Measurements from ENCODE around the gene MAN1B1. TPM values are rescaled to one million over a fixed set of nuclear protein-coding genes. Genes with fewer than 3 reads are reported as not detected.
"Not testable (repeated sequence)": the region's sequence is repeated elsewhere in the genome, so short reads cannot be mapped to it uniquely, and the experiment has no call there.

Gene MAN1B1
- polyA plus RNA-seq, 3 donors: 56.7 to 71.5 (median 64.7) TPM

DNA sequence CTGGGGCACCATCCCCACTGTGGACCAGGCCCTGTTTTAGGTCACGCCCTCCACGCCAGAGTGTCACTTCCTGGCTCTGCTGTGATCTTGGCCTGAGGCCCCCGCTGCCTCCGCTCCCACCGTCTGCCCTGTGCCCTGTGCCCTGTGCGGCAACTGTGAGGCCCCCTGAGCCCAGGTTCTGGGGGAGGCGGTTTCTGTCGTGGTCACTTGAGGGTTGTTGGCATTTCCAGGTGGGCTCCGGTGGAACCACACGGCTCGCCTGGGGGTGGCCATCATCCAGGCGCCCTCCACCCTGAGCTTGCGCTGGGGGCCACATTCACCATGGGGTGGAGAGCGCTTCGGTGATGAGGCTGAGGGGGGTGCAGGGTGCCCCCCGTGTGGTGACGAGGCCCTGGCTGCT lies 21.2 kb downstream of the MAN1B1 start:
- DNase-seq: no peak

DNA sequence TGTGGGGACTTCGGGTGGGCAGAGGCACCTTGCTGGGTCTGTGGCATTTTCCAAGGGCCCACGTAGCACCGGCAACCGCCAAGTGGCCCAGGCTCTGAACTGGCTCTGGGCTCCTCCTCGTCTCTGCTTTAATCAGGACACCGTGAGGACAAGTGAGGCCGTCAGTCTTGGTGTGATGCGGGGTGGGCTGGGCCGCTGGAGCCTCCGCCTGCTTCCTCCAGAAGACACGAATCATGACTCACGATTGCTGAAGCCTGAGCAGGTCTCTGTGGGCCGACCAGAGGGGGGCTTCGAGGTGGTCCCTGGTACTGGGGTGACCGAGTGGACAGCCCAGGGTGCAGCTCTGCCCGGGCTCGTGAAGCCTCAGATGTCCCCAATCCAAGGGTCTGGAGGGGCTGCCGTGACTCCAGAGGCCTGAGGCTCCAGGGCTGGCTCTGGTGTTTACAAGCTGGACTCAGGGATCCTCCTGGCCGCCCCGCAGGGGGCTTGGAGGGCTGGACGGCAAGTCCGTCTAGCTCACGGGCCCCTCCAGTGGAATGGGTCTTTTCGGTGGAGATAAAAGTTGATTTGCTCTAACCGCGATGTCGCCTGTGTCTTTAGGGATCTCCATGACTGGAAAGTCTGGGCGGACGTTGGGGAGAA lies 21.9 kb downstream of the MAN1B1 start:
- no peak for DNase-seq

DNA sequence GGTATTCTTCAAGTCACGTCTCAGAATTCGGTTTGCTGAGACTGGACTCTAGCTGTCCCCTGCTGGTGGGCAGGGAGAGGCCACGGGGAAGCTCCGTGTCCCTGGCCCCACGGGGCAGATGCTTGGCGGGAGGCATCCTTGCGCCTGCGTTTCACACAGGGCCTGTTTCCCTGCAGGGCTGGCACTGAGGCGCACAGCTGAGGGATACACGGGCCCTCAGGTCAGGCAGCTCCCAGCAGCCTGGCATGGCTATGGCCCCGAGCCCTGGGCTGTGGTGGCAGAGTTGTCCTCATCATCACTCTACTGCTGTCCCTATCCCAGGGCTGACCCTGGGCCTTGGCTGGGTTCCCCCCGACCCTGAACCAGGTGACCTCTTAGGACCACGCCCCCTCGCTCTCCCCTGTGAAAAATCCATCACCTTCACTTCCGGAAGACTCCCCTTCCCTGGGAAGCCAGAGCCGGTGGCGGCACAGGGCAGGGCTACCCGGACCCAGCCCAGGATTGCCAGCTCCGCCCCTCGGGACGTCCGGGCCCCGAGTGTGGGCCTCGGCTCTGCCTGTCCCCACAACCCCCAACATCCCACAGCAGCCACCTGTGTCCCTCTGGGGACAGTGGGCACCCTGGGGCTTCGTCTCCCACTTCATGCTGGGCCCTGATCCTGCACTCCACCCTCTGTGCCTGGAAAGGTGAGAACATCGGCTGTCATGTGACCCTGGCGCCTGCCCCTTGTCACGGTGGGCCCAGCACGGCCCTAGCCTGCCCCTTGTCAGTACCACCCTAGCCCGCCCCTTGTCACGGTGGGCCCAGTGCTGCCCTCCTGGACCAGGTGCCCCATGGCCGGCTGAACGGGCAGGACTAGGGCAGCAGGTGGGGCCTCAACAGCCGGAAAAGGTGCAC lies 22.7 kb downstream of the MAN1B1 start:
- DNase-seq: no peak

DNA sequence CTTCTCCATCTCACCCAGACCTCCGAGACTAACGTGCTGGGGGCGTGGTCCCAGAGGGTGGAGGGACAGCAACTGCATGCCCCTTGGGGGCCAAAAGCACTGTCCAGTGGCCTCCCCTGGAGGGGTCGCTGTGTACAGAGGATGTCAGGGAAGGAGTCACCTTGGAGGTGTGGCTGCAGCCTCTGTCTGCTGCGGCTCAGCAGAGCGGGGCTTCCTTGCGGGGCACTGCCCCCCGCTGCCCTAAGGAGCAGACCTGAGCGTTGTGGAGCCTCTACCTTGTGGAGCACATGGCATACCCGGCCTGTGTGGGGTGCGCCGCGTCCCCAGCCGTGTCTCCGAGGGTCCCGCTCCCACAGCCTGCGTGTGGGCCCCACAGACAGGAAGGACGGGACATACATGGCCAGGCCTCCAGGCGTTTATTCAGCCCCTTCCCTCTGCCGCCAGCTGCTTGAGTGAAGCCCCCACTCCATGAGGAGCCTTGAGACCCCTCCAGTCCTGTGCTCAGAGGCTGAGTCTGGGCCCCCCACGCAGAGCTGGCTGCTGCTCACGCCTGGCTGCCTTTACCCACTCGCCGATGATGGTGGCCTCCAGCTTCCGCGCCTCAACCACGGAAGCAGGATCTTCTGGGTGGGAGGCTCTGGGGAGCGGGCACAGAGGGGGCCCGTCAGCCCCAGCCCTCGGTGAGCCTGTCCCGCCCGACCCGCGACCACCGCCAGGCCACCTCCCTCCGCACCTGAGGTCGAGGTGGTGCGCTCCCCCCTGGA lies 23.5 kb downstream of the MAN1B1 start:
- DNase-seq: no peak

DNA sequence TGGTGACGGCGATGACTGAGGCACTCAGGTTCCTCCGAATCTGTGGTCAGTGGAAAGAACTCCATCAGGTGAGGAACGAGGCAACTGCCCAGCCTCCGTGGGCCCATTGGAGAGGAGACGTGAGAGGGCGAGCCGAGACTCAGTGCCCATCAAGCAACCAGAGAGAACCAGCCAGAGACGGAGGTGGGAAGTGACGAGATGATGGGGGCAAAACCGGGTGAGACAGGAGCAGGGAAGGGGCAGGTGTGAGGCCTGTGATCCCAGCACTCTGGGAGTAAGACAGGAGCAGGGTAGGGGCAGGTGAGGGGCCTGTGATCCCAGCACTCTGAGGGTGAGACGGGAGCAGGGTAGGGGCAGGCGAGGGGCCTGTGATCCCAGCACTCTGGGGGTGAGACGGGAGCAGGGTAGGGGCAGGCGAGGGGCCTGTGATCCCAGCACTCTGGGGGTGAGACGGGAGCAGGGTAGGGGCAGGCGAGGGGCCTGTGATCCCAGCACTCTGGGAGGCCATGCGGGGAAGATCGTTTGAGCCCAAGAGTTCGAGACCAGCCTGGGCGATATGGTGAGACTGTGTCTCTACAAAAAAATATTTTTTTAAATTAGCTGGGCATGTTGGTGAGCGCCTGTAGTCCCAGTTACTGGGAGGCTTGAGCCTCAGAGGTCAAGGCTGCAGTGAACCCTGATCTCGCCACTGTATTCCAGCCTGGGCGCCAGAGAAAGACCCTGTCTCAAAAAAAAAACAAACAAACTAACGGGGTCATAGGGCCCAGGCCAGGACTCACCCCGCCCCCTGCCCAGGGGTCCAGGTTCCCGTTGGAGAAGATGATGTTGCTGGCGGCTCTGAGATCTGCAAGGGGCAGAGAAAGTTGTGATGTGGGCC lies 24.4 kb downstream of the MAN1B1 start:
- DNase-seq: no peak

DNA sequence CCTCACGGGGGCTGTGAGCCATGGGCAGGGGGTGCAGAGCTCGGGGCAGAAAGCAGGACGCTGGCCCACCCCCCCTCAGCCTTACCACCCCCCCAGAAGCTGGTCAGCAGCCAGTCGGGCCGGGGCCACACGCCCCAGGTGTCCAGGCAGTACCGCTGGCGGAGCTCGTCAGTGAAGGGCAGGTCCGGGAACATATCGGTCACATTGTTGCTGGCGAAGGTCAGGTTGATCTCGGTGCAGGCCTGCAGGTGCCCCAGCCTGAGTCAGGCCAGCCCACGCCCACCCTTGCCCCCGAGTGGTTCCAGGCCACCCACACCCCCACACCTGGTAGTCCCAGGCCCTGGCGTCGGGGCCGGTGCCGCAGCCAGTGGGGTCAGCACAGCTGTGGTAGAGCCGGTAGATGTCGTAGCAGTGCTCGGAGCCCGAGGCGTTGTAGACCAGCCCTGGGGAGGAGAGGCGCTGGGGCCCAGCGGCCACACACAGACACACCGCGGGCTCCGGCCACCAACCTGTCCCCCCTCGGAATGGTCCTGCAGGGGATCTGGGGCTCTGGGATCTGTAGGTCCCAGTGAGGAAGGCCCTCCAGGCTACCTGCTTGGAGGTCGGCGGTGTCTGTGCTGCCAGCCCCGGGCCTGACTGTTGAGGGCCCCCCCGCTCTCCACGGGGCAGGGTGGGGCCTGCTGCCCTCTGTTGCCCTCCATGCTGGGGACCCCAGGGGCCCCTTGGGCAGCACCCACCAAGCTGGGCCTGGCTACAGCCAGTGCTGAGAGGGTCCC lies 25.2 kb downstream of the MAN1B1 start:
- no peak for DNase-seq

DNA sequence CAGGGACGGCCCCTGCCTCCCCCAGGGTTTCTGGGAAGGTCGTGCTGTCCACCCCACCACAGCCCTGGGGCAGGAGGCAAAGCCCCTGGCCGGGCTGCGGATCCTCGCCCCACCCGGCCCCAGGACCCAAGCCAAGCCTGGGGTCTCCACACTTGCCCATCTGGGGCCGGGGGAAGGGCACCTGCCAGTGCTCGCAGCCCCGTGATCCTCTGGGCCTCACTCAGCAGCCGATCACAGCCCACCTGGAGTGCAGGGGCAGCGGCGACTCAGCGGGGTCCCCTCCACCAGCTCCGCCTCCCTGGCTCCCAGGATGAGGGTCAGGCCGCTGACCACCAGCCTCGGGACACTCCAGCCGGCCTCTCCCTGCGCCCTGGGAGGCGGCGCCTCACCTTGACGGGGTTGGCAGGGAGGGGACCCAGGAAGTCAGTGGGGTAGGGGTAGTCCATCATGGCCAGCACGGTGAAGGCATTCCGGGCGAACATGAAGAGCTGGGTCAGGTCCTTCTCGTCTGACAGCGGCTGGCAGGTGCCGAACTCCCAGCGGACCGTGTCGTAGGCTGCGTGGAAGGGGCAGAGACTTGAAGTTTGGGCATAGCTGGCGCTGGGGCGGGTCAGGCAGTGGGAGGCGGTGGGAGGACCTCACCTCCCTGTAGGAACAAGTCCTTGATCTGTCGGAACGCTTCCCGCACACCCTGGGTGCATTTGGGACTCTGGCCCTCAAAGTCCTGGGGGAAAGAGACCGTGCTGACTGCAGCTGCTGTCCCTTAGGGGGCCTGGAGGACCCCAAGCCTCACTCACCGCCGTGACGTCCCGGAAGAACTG lies 26.0 kb downstream of the MAN1B1 start:
- no peak for DNase-seq

DNA sequence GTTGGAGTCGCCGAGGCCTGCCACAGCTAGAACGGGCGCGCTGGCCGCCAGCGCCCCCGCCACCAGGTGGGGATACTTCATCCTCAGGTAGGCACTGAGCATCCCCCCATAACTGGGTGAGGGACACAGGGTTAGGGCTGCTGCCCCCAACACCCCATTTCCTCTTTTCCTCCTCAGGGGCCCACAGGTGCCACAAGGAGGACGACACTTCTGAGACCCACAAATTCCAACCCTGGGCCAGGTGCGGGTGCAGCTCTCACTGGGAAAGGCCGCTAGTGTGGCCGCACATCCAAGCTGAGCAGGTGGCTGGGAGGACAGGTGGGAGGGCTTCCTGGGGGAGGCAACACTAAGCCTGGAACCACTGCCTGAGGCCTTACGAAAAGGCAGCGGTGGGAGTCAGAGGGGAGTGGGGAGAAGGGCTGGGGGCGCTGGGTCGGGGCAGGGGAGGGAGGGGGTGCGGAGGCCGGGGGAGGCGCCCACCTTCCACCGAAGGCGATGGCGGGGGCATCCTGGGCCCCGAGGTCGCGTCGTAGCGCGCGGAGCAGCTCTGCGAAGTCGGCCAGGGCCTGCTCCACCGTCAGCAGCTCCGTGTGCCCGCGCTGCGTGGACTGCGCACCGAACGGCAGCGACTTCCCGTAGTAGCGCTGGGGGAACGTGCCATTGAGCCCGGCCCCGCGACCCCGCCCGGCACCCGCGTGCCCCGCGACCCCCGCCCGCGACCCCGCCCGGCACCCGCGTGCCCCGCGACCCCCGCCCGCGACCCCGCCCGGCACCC lies 26.8 kb downstream of the MAN1B1 start:
- DNase-seq: no peak

DNA sequence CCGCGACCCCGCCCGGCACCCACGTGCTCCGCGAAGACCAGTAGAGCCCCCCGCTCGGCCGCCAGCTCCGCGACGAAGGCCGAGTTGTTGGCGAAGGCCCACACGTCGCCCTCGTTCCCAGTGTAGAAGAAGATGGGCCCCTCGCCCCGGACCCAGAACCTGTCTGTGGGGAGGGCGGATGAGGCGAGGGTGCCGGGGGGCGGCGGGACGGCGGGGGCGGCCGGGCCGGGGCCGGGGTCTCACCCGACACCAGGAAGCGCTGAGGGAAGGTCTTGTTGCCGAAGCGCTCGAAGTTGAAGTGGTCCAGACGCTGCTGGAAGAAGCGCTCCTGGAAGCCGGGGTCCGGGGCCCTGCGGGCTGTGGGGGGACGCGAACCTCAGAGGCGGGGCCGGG lies 27.4 kb downstream of the MAN1B1 start:
- DNase-seq: no peak

DNA sequence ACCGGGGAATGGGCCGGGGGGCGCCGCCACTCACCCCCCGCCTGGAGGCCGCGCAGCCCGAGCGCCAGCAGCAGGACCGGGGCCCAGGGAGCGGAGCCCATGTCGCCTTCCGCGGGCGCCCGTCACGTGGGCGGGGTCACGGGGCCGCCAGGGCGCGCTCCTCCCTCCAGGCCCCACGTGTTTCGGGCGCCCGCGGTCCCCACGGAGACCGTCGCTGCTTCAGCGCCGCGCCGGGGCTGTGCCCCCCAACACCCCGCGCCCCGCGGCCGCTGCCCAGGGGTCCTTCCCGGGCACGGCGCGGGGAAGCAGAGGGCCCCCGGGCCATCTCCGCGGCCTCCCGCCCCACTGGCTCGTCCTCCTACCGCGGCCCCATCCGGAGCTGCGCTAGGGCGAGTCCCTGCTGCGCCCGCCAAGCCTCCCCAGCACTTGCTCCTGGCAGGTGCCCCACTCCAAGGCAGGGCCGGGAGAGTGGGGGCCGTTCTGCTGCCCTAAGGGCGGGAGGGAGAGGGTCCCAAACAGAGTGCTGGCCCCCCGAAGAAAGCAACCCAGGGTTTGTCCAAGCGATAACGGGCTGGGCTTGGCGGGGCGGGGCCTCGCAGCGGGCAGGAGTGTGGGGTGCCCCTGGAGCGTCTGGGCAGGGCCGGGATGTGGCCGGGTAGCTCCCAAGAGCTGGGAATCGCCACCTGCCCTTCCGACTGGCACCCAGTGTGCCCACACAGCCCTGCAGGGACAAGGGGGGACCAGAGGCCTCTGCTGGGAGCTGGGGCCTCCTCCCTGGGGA lies 28.0 kb downstream of the MAN1B1 start, which contains the start of gene DPP7:
TSS of gene DPP7 (minus strand) at position 121 of the 781 bp plus-strand sequence. CDS start at position 101, 20 bp downstream.
- no peak for DNase-seq

DNA sequence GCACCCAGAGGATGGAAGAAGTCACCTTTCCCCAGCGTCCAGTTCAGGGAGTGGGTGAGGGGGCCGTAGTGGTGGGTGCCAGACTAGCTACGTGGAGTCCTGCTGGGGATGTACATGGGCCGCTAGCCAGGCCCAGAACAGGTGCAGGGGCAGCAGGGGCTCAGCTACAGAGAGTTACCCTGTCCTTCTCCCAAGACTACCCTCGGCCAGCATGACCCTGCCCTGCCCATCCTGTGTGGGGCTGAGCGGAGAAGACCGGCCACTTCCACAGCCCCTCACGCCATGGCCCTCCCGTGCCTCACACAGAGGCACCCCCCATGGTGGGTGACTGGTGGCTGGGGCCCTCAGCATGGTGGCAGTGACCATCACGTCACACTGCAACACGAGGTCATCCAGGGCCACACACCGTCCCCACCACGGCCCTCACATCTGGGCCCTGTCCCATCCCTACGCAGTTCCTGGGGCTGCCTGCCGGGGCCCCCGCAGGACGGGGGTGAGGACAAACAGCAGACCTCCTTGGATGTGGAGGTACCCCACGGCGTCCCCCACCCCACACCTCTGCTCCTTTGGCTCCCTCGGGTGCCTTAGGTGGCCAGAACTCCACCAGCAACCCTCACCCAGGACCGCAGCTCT lies 28.7 kb downstream of the MAN1B1 start:
- DNase-seq: no peak

DNA sequence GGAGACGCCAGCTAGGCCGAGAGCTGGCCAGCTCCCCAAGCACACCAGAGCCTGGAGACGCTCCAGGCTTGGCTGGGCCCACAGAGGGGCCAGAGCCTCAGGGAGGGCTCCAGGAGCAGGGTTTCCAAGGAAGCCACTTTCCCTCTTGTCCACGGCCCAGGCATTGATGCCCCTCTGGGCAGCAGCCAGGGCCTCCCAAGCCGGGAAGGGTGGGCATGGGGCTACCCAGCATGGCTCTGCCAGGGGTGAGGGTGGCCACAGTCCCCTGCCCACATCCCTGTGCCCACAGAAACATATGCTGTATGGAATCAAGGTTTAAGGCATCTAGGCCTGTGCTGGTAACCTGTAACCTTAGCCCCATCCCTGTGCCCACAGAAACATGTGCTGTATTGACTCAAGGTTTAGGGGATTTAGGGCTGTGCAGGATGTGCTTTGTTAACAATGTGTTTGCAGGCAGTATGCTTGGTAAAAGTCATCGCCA lies 29.3 kb downstream of the MAN1B1 start:
- no peak for DNase-seq

DNA sequence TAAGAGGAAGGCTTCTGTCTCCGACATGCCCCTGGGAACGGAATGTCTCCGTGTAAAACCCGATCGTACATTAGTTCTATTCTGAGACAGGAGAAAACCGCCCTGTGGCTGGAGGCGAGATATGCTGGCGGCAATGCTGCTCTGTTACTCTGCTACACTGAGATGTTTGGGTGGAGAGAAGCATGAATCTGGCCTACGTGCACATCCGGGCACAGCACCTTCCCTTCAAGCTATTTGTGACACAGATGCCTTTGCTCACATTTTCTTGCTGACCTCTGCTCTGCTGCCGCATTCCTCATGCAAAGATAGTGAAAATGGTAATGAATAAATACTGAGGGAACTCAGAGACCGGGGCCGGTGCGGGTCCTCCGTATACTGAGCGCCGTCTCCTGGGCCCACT lies 29.9 kb downstream of the MAN1B1 start:
- no peak for DNase-seq

DNA sequence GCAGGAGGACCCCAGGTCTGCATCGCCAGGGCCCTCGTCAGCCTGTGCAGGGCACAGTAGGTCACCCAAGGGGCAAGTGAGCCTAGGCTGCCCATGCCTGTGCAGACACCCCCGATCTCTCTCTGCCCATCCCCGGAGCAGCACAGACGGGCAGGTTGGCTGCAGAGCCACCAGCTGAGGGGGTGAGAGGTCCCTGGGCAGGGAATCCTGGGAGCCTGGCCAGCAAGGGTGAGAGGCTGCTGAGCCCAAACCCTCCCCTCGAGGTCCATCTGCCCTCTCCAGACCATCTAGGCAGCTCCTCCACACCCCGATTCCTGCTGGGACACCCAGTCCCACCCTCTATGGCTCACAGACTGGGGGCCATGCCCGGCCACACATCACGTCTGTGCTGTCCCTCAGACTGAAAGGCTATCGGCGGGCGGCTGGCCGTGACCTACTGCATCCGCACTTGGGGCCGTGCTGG lies 30.5 kb downstream of the MAN1B1 start:
- no peak for DNase-seq

DNA sequence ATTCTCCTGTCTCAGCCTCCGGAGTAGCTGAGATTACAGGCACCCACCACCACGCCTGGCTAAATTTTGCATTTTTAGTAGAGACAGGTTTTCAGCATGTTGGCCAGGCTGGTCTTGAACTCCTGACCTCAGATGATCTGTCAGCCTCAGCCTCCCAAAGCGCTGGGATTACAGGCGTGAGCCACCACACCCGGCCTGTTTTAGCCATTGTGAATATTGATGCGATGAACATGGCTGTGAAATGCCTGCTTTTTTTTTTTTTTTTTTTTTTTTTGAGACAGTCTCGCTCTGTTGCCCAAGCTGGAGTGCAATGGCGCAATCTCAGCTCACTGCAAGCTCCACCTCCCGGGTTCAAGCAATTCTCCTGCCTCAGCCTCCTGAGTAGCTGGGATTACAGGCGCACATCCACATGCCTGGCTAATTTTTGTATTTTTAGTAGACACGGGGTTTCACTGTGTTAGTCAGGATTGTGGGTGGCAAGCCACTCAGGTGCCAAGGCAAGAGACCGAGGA lies 31.4 kb downstream of the MAN1B1 start:
- DNase-seq: not testable (repeated sequence)

DNA sequence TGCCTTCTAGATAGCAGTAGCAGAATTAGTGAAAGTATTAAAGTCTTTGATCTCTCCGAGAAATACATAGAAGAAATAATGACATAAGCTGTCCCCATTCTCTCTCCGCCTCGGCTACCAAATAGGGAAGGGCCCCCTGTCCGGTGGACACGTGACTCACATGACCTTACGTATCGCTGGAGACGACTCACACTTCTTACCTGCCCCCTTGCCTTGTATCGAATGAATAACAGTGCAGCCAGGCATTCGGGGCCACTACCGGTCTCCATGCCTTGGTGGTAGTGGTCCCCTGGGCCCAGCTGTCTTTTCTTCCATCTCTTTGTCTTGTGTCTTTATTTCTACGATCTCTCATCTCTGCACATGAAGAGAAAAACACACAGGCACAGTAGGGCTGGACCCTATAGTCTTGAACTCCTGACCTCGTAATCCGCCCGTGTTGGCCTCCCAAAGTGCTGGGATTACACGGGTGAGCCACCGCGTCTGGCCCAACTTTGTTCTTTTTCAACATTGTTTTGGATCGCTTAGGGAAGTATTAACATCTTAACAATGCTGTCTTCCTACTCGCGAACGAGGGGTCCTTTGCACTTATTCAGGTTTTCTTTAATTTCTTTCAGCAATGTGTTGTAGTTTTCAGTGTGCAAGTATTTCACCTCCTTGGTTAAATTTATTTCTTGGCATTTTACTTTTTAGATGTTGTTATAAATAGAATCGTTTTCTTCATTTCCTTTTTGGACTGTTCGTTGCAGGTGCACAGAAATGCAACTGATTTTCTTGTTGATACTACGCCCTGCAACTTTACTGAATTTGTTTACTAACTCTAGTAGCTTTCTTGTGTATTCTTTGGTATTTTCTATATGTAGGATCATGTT lies 35.4 kb downstream of the MAN1B1 start:
- DNase-seq: not testable (repeated sequence)
